Dermis blood vessel endothelial cell (primary cell): ENCODE data around the gene CHCHD10. TPM values are rescaled to one million over a fixed set of nuclear protein-coding genes. Genes with fewer than 3 reads are reported as not detected.

ENCODE experiments used
- DNase-seq: peaks from one replicate; pipeline ENCODE4 v3.0.0; 2010
- total RNA-seq: library from RNA; depleted of rRNA; stranded (reverse); fragments of >200 nt; gene quantifications from 2 replicates; pipeline ENCODE4 v1.2.3, GENCODE V29; 2014

The CHCHD10 gene
- 2.6 and 9.6 TPM in 2 replicates for total RNA-seq

- DNase-seq: peak; percentile 87
Observed at GRCh38 chr22:23767673-23768548, at the start of gene CHCHD10. TSS of gene CHCHD10 (minus strand) at chr22:23767972. CDS start at chr22:23767874, 98 bp downstream.

- no peak for DNase-seq
Observed at GRCh38 chr22:23817146-23817545, 49.4 kb upstream of the CHCHD10 start.

GRCh38 chr22:23816156-23816976, 48.6 kb upstream of the CHCHD10 start:
- DNase-seq: no peak

GRCh38 chr22:23815541-23816155, 47.9 kb upstream of the CHCHD10 start:
- no peak for DNase-seq

- no peak for DNase-seq
Observed at GRCh38 chr22:23812378-23812777, 44.6 kb upstream of the CHCHD10 start.

GRCh38 chr22:23806837-23807236, 39.1 kb upstream of the CHCHD10 start:
- DNase-seq: no peak

GRCh38 chr22:23804781-23805291, 37.1 kb upstream of the CHCHD10 start:
- no peak for DNase-seq

GRCh38 chr22:23803001-23803819, 35.4 kb upstream of the CHCHD10 start:
- DNase-seq: no peak

GRCh38 chr22:23801886-23802377, 34.2 kb upstream of the CHCHD10 start:
- no peak for DNase-seq

GRCh38 chr22:23801238-23801821, 33.6 kb upstream of the CHCHD10 start:
- no peak for DNase-seq

GRCh38 chr22:23800297-23801237, 32.8 kb upstream of the CHCHD10 start:
- DNase-seq: no peak

GRCh38 chr22:23796461-23796860, 28.7 kb upstream of the CHCHD10 start:
- DNase-seq: no peak

GRCh38 chr22:23793326-23793725, 25.6 kb upstream of the CHCHD10 start:
- DNase-seq: no peak

GRCh38 chr22:23791738-23792645, 24.2 kb upstream of the CHCHD10 start:
- DNase-seq: no peak

- no peak for DNase-seq
Observed at GRCh38 chr22:23790819-23791737, 23.3 kb upstream of the CHCHD10 start.

- peak; percentile 17 for DNase-seq
Observed at GRCh38 chr22:23789638-23790037, 21.9 kb upstream of the CHCHD10 start.

- no peak for DNase-seq
Observed at GRCh38 chr22:23789121-23789520, 21.3 kb upstream of the CHCHD10 start.

GRCh38 chr22:23787910-23788309, 20.1 kb upstream of the CHCHD10 start:
- DNase-seq: no peak
